TTC549 (cell line): ENCODE data around the gene RNLS.
"Not testable (repeated sequence)": the region's sequence is repeated elsewhere in the genome, so short reads cannot be mapped to it uniquely, and the experiment has no call there.

Source experiments
- FAIRE-seq: peaks from 2 replicates; lab custom pipeline; 2012; peaks lifted over from hg19 to GRCh38; lab: Jason Lieb, UNC

RNLS gene

GRCh38 chr10:88386821-88387773 lies 196.0 kb downstream of the RNLS start:
- FAIRE-seq = no peak

GRCh38 chr10:88386204-88386788 lies 196.8 kb downstream of the RNLS start:
- no peak for FAIRE-seq

GRCh38 chr10:88385601-88386203 lies 197.4 kb downstream of the RNLS start:
- no peak for FAIRE-seq

- FAIRE-seq = no peak
Observed at GRCh38 chr10:88383276-88383675, 199.8 kb downstream of the RNLS start.

- FAIRE-seq = no peak
Observed at GRCh38 chr10:88382699-88383098, 200.4 kb downstream of the RNLS start.

- no peak for FAIRE-seq
Observed at GRCh38 chr10:88379575-88379974, 203.5 kb downstream of the RNLS start.

- no peak for FAIRE-seq
Observed at GRCh38 chr10:88377510-88377909, 205.6 kb downstream of the RNLS start.

GRCh38 chr10:88374392-88375175 lies 208.5 kb downstream of the RNLS start:
- no peak for FAIRE-seq

- no peak for FAIRE-seq
Observed at GRCh38 chr10:88372881-88373592, 210.1 kb downstream of the RNLS start.

GRCh38 chr10:88372051-88372715 lies 210.9 kb downstream of the RNLS start:
- FAIRE-seq = no peak

- FAIRE-seq = no peak
Observed at GRCh38 chr10:88370713-88371112, 212.4 kb downstream of the RNLS start.

- no peak for FAIRE-seq
Observed at GRCh38 chr10:88366772-88367171, 216.3 kb downstream of the RNLS start.

GRCh38 chr10:88361995-88362807 lies 220.9 kb downstream of the RNLS start:
- FAIRE-seq = no peak

GRCh38 chr10:88361494-88361893 lies 221.6 kb downstream of the RNLS start:
- no peak for FAIRE-seq

GRCh38 chr10:88355750-88356149 lies 227.4 kb downstream of the RNLS start:
- FAIRE-seq = not testable (repeated sequence)

GRCh38 chr10:88347597-88348304 lies 235.4 kb downstream of the RNLS start:
- FAIRE-seq = no peak

GRCh38 chr10:88347022-88347421 lies 236.1 kb downstream of the RNLS start:
- no peak for FAIRE-seq

GRCh38 chr10:88346144-88346977 lies 236.8 kb downstream of the RNLS start:
- no peak for FAIRE-seq
